SU-DHL-6 (cell line): ENCODE data around the gene DAAM1.

Source experiments
- H2AFZ ChIP-seq: fragments of 200-600 bp; sonication (generic); 2 replicates; pipeline ENCODE4 v1.6.1; 2014; ENCODE audit warnings: low read depth, mild to moderate bottlenecking, moderate library complexity, mixed read lengths, antibody characterized with exemption, low read length; ENCODE audit not compliant: severe bottlenecking
- H3F3A ChIP-seq: fragments of 200-600 bp; shearing (Covaris generic); 2 replicates; pipeline ENCODE4 v1.6.0; 2016; ENCODE audit warnings: antibody characterized with exemption, mild to moderate bottlenecking; ENCODE audit not compliant: insufficient read depth
- H3K27ac ChIP-seq: fragments of 200-600 bp; sonication (generic); 2 replicates; pipeline ENCODE4 v1.5.1; 2016; ENCODE audit warnings: low read depth, mild to moderate bottlenecking, low read length, moderate library complexity, mixed read lengths
- H3K27me3 ChIP-seq: fragments of 200-600 bp; sonication (generic), shearing (Covaris generic); 2 replicates; pipeline ENCODE4 v1.6.0; 2014; ENCODE audit warnings: mild to moderate bottlenecking, low read length
- H3K36me3 ChIP-seq: fragments of 200-600 bp; sonication (generic); 2 replicates; pipeline ENCODE4 v1.6.1; 2014; ENCODE audit warnings: mild to moderate bottlenecking, low read length, mixed read lengths
- H3K4me2 ChIP-seq: fragments of 300-600, 200-600 bp; shearing (Covaris generic), sonication (generic); 2 replicates; pipeline ENCODE4 v1.6.0; 2014; ENCODE audit warnings: low read length, low read depth, mild to moderate bottlenecking; ENCODE audit not compliant: poor library complexity, severe bottlenecking
- H3K4me3 ChIP-seq: fragments of 200-600 bp; sonication (generic); 2 replicates; pipeline ENCODE4 v1.5.1; 2014; ENCODE audit warnings: antibody characterized with exemption, low read length, mild to moderate bottlenecking, mixed read lengths; ENCODE audit not compliant: insufficient read depth, poor library complexity, severe bottlenecking
- H3K79me2 ChIP-seq: fragments of 200-600 bp; sonication (generic); 2 replicates; pipeline ENCODE4 v1.6.1; 2014; ENCODE audit warnings: mild to moderate bottlenecking, low read length, moderate library complexity; ENCODE audit not compliant: insufficient read depth
- H3K9ac ChIP-seq: fragments of 200-600 bp; sonication (generic); 2 replicates; pipeline ENCODE4 v1.7.0; 2014; ENCODE audit warnings: mild to moderate bottlenecking, low read length
- H3K9me2 ChIP-seq: fragments of 200-600 bp; sonication (generic); replicated peaks from 2 replicates; pipeline ENCODE4 v1.6.1; 2014; ENCODE audit warnings: low read length; ENCODE audit not compliant: insufficient read depth
- H3K9me3 ChIP-seq: fragments of 200-600 bp; sonication (generic); 2 replicates; pipeline ENCODE4 v1.6.1; 2014; ENCODE audit warnings: low read length, mixed read lengths; ENCODE audit not compliant: insufficient read depth
- H4K20me1 ChIP-seq: fragments of 200-600 bp; sonication (generic); 2 replicates; pipeline ENCODE4 v1.6.1; 2014; ENCODE audit warnings: low read depth, mild to moderate bottlenecking, antibody characterized with exemption, low read length, moderate library complexity, mixed read lengths
- EZH2phosphoT487 ChIP-seq: fragments of 200-600 bp; sonication (generic), shearing (Covaris generic); conservative IDR thresholded peaks from 2 replicates; pipeline ENCODE4 v1.6.1; 2018; ENCODE audit warnings: mild to moderate bottlenecking, antibody characterized with exemption, low read length, moderate library complexity, mixed read lengths
- TF ChIP-seq, protein P1 (sequence below): fragments of 200-600 bp; sonication (generic); IDR thresholded peaks from one replicate; pipeline ENCODE4 v1.5.1; 2017; ENCODE audit warnings: antibody characterized with exemption, mild to moderate bottlenecking, low read length, moderate library complexity; ENCODE audit not compliant: insufficient read depth, poor library complexity, severe bottlenecking

The DAAM1 gene

DNA sequence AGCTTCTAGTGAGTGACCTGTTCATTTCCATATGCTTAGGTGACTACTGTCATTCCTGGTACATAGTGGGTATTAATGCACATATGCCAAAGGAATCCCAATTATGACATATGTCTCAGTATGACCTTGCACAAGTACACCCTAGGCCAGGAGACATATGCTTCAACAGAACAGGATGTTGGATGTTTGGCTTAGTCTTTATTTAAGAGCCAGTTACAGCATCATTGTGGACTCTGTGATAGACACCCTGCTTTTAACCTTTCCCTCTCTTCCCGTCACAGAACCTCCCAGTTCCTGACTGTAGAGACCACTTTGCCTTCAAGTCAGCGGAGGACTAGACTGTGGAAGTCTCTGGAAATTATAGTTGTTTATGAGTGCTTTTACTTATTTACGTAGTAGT, 72.9 kb downstream of the DAAM1 start:
- no peak overlapping the region for H3K4me2 ChIP-seq
- peaks cover 44% of the 10 kb centered on the region for H3K79me2 ChIP-seq
- TF ChIP-seq EZH2phosphoT487: no peak
- TF ChIP-seq, protein P1, sequence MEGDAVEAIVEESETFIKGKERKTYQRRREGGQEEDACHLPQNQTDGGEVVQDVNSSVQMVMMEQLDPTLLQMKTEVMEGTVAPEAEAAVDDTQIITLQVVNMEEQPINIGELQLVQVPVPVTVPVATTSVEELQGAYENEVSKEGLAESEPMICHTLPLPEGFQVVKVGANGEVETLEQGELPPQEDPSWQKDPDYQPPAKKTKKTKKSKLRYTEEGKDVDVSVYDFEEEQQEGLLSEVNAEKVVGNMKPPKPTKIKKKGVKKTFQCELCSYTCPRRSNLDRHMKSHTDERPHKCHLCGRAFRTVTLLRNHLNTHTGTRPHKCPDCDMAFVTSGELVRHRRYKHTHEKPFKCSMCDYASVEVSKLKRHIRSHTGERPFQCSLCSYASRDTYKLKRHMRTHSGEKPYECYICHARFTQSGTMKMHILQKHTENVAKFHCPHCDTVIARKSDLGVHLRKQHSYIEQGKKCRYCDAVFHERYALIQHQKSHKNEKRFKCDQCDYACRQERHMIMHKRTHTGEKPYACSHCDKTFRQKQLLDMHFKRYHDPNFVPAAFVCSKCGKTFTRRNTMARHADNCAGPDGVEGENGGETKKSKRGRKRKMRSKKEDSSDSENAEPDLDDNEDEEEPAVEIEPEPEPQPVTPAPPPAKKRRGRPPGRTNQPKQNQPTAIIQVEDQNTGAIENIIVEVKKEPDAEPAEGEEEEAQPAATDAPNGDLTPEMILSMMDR: no peak
- no peak overlapping the region for H3K4me3 ChIP-seq
- no peaks in the 10 kb centered on the region for H3F3A ChIP-seq
- no peaks in the 10 kb centered on the region for H4K20me1 ChIP-seq
- H3K9me2 ChIP-seq: no peaks in the 10 kb centered on the region
- H2AFZ ChIP-seq: no peak overlapping the region
- no peak overlapping the region for H3K27ac ChIP-seq
- H3K36me3 ChIP-seq: 0 out of 2 replicates have a peak, but pooled peaks cover 8% of the 10 kb centered on the region
- H3K27me3 ChIP-seq: no peaks in the 10 kb centered on the region
- H3K9me3 ChIP-seq: no peaks in the 10 kb centered on the region
- no peak overlapping the region for H3K9ac ChIP-seq

DNA sequence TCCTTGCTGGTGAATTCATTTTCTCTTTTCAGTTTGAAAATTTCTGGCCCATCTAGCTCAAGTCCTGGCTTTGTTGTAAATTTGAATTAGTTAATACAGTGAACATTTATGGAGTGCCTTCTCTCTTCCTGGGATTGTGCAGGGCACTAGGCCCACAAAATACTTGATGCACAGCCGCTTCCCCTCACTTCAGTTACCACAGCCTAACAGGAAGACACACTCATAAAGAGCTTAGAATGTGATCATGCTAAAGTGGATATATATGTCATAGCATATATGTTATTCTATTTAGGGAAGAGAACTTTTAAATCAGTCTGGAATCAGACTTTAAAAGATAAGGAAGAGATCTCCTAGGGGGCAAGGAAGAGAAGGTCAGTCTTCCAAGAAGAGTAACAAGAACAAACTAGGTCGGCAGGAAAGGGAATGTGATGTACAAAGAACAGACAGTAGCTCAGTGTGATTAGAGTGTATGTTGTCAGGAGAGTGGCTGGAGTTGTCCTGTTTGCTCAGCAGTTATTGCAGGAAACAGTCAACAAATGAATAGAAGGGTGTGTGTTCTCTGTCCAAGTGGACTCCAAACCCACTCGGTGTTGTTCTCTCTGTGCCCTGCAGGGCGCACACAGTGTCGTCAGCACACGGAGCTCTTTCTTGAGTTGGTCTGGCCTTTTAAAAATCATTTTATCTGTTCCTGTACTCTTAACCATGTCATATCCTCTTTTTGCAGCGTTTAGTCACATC, 74.4 kb downstream of the DAAM1 start:
- Histone ChIP-seq H3K9me2 (no peaks in the 10 kb centered on the region), H3K9ac (no peak overlapping the region), H3F3A (no peaks in the 10 kb centered on the region), H2AFZ (no peak overlapping the region), H3K9me3 (no peaks in the 10 kb centered on the region), H3K36me3 (0 out of 2 replicates have a peak, but pooled peaks cover 8% of the 10 kb centered on the region), H3K27me3 (no peaks in the 10 kb centered on the region), H4K20me1 (no peaks in the 10 kb centered on the region), H3K4me3 (no peak overlapping the region), H3K4me2 (no peak overlapping the region), H3K27ac (no peak overlapping the region), H3K79me2 (peaks cover 29% of the 10 kb centered on the region)
- no peak for TF ChIP-seq EZH2phosphoT487
- TF ChIP-seq, protein P1: no peak

GRCh38 chr14:59265808-59266207, 77.3 kb downstream of the DAAM1 start:
- H3K79me2 ChIP-seq: peaks cover 9% of the 10 kb centered on the region; the same call in 1 of the 2 replicates
- H3K9me2 ChIP-seq: no peaks in the 10 kb centered on the region
- TF ChIP-seq, protein P1: no peak
- no peak for TF ChIP-seq EZH2phosphoT487
- no peaks in the 10 kb centered on the region for H4K20me1 ChIP-seq
- H3K36me3 ChIP-seq: peaks cover 14% of the 10 kb centered on the region; the same call in 1 of the 2 replicates
- H3K9me3 ChIP-seq: no peaks in the 10 kb centered on the region
- no peak overlapping the region for H2AFZ ChIP-seq
- no peak overlapping the region for H3K27ac ChIP-seq
- H3K4me3 ChIP-seq: no peak overlapping the region
- no peaks in the 10 kb centered on the region for H3F3A ChIP-seq
- H3K9ac ChIP-seq: no peak overlapping the region
- no peak overlapping the region for H3K4me2 ChIP-seq
- no peaks in the 10 kb centered on the region for H3K27me3 ChIP-seq
